ENCODE measurements around the gene GFRA4.

Gene GFRA4

DNA sequence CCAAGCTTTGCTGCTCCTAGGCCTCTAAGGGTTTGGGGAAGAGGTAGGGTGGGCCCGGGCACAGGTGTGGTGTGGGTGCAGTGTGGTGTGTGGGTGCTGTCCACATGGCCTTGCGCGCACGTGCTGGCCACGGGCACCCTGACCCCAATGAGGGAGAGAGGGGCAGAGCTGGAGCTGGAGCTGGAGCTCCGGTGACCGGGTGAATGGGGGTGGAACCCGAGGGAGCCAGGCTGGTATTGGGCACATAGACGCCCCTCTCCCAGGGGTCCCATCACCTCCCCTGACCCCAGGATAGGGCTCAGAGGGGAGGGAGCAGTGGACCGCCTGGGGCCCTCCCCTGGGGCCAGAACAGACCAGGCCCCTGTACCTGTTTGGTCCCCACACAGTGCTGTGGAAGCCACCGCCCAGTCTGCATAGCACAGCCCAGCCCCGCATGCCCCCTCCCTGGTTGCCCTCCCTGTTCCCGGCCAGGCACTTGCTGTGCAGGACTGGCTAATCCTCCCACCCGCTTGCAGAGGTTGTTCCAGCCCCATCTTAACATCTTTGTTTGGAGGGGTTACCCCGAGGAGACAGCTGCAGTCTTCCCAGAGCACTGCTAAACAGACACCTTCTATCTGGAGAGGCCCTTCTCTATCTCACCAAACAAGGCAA, 17.6 kb upstream of the GFRA4 start:
- no peak overlapping the region for H3K27ac ChIP-seq
- H3K9me3 ChIP-seq (ENCODE audit: control insufficient read depth, low read length), result no peaks in the 10 kb centered on the region
- H3K4me3 ChIP-seq (ENCODE audit: low read depth, low read length), result no peak overlapping the region
- H3K4me2 ChIP-seq (ENCODE audit: low read length), result no peak overlapping the region
- H3K79me2 ChIP-seq, result no peaks in the 10 kb centered on the region
- TF ChIP-seq, protein P1, sequence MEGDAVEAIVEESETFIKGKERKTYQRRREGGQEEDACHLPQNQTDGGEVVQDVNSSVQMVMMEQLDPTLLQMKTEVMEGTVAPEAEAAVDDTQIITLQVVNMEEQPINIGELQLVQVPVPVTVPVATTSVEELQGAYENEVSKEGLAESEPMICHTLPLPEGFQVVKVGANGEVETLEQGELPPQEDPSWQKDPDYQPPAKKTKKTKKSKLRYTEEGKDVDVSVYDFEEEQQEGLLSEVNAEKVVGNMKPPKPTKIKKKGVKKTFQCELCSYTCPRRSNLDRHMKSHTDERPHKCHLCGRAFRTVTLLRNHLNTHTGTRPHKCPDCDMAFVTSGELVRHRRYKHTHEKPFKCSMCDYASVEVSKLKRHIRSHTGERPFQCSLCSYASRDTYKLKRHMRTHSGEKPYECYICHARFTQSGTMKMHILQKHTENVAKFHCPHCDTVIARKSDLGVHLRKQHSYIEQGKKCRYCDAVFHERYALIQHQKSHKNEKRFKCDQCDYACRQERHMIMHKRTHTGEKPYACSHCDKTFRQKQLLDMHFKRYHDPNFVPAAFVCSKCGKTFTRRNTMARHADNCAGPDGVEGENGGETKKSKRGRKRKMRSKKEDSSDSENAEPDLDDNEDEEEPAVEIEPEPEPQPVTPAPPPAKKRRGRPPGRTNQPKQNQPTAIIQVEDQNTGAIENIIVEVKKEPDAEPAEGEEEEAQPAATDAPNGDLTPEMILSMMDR (IDR thresholded peaks at IDR 0.05), result no peak
- no peak overlapping the region for H2AFZ ChIP-seq
- no peaks in the 10 kb centered on the region for H3K27me3 ChIP-seq (ENCODE audit: control insufficient read depth, insufficient read depth, low read length)
- no peaks in the 10 kb centered on the region for H3K36me3 ChIP-seq (ENCODE audit: control insufficient read depth, insufficient read depth, low read length)
- H3K4me1 ChIP-seq, result no peaks in the 10 kb centered on the region
- no peak overlapping the region for H3K9ac ChIP-seq

DNA sequence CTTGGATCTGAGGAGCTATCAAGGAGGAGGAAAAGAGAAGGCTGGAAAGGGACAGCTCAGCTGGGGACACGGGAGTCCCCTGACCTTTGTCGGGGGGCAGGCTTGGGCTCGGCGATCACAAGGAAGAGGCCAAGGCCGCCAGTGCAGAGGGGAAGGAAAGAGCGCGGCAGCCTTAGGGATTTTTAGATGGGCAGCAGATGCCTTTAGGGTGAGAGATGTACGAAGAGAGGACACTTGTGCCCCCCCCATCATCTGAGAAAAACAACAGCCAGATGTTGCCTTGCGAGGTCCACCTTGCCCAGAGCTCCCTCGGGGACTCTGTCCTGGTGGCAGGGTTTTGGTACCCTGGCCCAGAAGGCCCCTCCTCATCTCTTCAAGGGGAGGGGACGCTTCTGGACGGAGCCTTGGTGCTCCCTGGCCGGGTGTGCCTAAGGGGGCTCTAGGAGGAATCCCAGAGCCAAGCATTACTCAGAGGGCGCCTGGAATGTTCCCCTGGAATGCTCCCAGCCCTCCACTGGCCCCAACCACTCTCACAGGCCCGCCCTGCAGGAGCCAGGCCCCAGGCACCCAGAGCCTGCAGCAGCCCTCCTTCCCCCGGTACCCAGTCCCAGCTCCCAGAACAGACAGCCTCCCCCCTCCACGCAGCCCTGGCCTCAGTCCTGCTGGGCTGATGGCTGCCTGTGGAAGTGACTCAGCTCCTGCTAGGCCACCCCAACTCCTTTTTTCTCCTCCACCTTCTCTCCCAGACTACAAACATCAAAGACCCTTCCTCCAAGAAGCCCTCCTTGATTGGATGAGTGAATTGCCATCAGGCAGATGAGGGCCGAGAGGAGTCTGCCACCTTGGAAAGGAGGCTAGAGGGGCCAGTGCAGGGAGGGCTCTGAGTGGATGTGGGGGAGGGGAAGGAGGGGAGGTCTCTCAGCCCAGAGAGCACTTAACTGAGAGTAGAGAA, 16.8 kb upstream of the GFRA4 start:
- H3K79me2 ChIP-seq, result no peaks in the 10 kb centered on the region
- no peaks in the 10 kb centered on the region for H3K9me3 ChIP-seq (ENCODE audit: control insufficient read depth, low read length)
- H3K9ac ChIP-seq, result no peak overlapping the region
- H3K4me3 ChIP-seq (ENCODE audit: low read depth, low read length), result no peak overlapping the region
- no peak overlapping the region for H2AFZ ChIP-seq
- no peaks in the 10 kb centered on the region for H3K36me3 ChIP-seq (ENCODE audit: control insufficient read depth, insufficient read depth, low read length)
- no peak overlapping the region for H3K27ac ChIP-seq
- no peaks in the 10 kb centered on the region for H3K27me3 ChIP-seq (ENCODE audit: control insufficient read depth, insufficient read depth, low read length)
- TF ChIP-seq, protein P1 (IDR thresholded peaks at IDR 0.05), result no peak
- no peak overlapping the region for H3K4me2 ChIP-seq (ENCODE audit: low read length)
- no peaks in the 10 kb centered on the region for H3K4me1 ChIP-seq

DNA sequence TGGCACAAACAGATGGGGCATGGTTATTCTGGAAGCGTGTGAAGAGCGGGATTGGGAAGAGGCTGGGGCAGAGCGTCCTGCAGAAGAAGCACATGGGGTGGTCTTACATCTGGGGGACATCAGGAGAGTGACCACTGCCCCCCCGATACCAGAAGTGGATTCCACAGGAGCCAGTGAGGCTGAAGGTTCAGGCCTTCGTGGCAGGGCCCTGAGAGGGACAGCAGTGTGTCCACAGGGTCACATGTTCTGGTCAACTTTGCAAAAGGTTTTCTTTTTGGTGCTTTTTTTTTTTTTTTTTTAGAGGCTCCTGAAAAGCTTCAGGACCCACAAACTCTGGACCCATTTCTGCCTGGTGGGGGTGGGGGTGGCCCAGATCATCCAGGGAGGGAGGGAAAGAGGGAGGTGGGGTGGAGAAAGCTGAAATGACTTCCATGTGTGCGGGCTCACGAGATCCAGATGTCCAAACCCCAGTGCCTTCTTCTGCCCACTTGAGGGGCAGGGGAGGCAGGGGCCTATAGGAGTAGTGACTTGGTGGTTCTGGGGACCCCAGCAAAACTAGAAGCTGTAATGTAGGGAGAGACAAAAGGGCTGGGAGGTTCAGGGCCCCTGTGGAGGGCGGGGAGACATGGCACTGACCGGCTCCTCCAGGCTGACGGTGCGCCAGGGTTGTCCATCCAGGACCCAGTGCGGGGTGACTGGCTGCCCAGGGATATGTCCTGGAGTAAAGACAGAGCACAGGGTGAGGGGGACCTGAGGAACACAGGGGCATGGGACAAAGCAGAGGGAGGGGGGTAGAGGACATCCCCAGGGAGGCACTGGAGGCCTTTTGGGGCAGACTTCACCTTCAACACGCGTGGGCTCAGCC, 15.9 kb upstream of the GFRA4 start:
- H3K4me1 ChIP-seq, result no peaks in the 10 kb centered on the region
- no peaks in the 10 kb centered on the region for H3K36me3 ChIP-seq (ENCODE audit: control insufficient read depth, insufficient read depth, low read length)
- H3K9ac ChIP-seq, result no peak overlapping the region
- H3K79me2 ChIP-seq, result no peaks in the 10 kb centered on the region
- peaks cover 3% of the 10 kb centered on the region for H3K27me3 ChIP-seq (ENCODE audit: control insufficient read depth, insufficient read depth, low read length)
- H3K4me3 ChIP-seq (ENCODE audit: low read depth, low read length), result no peak overlapping the region
- TF ChIP-seq, protein P1 (IDR thresholded peaks at IDR 0.05), result no peak
- no peak overlapping the region for H3K4me2 ChIP-seq (ENCODE audit: low read length)
- no peaks in the 10 kb centered on the region for H3K9me3 ChIP-seq (ENCODE audit: control insufficient read depth, low read length)
- H2AFZ ChIP-seq, result no peak overlapping the region
- H3K27ac ChIP-seq, result no peak overlapping the region

DNA sequence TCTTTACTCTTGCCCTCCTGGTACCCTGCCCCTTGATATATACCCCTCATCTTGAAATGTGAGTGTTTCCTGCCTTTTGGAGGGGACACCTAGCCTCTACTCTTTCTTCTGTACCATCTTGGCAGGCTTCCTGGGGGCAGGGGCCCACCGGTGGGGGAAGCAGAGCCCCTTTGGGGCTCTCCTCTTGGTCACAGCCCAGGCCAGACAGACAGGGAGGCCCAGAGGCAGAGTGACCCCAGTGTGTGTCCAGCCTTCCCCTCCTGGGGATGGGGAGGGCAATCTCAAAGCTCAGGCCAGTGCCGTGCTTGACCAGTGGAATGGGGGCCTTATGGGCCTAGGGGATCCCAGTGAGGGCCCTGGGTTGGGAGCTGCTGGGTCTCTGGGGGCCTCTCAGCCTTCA, 15.0 kb upstream of the GFRA4 start:
- Histone ChIP-seq H3K36me3 (ENCODE audit: control insufficient read depth, insufficient read depth, low read length) (no peaks in the 10 kb centered on the region), H3K4me3 (ENCODE audit: low read depth, low read length) (no peak overlapping the region), H3K4me2 (ENCODE audit: low read length) (no peak overlapping the region), H3K27ac (no peak overlapping the region), H3K9ac (no peak overlapping the region), H3K4me1 (no peaks in the 10 kb centered on the region), H3K79me2 (no peaks in the 10 kb centered on the region), H3K27me3 (ENCODE audit: control insufficient read depth, insufficient read depth, low read length) (peaks cover 7% of the 10 kb centered on the region), H2AFZ (no peak overlapping the region), H3K9me3 (ENCODE audit: control insufficient read depth, low read length) (no peaks in the 10 kb centered on the region)
- TF ChIP-seq, protein P1 (IDR thresholded peaks at IDR 0.05), result no peak

Measured in parathyroid adenoma (tissue), 2 donors.